ENCODE results near the gene IGFBP1. TPM values are rescaled to one million over a fixed set of nuclear protein-coding genes. Genes with fewer than 3 reads are reported as not detected.
A peak's percentile ranks its signal among the peaks of the same experiment; 100 is the strongest.

IGFBP1 gene
- total and polyA plus RNA-seq, 9 of the 15 experiments (the other 6 are each of a cell fraction or from before 2014, with no cell fraction given) = not detected

GRCh38 chr7:45917658-45918057, 29.4 kb downstream of the IGFBP1 start (continued):
- TF ChIP-seq RAD21 (CRISPR knock-in tag; conservative IDR thresholded peaks at IDR 0.05 in 1 of 2, IDR thresholded peaks at IDR 0.05 in 1 of 2) = peak; percentile 72 to 73
- no peak for TF ChIP-seq POLR2AphosphoS5 (IDR thresholded peaks at IDR 0.05; ENCODE audit: control insufficient read depth, insufficient read depth, low read depth, low read length)
- no peak for TF ChIP-seq BRCA1 (IDR thresholded peaks at IDR 0.05)
- no peak for TF ChIP-seq BRCA1 (CRISPR knock-in tag; IDR thresholded peaks at IDR 0.05)
- TF ChIP-seq SMC3 (conservative IDR thresholded peaks at IDR 0.05; ENCODE audit: insufficient read depth, low read depth, low read length) = peak; percentile 81
- TF ChIP-seq DEAF1 (CRISPR knock-in tag; IDR thresholded peaks at IDR 0.05) = 0 out of 2 replicates have a peak, but pooled peaks have one; percentile 32
- no peak for TF ChIP-seq ZNF354B (CRISPR knock-in tag; IDR thresholded peaks at IDR 0.05)

- intact Hi-C loops (cut with micrococcal nuclease) = loop anchor here (1.0 kb wide), 1 partner anchor 1262 kb away; no protein-coding TSS in a partner anchor
- Histone ChIP-seq H3K36me3 (ENCODE audit: control insufficient read depth, insufficient read depth, low read length) (no peaks in the 10 kb centered on the region), H3K9me1 (ENCODE audit: control insufficient read depth, insufficient read depth, low read length) (no peaks in the 10 kb centered on the region), H3K4me1 (replicated peaks in 1 of 2; ENCODE audit: control insufficient read depth in 2 of 2, insufficient read depth in 2 of 2, low read length in 2 of 2) (no peaks in the 10 kb centered on the region), H3K9ac (ENCODE audit: insufficient read depth in 1 of 2, low read depth in 2 of 2, low read length in 2 of 2) (no peak overlapping the region), H3K27ac (ENCODE audit: extremely low read depth, low read depth, low read length) (no peak overlapping the region), H3K4me2 (ENCODE audit: insufficient read depth, low read length) (no peak overlapping the region), H4K20me1 (replicated peaks; ENCODE audit: control insufficient read depth, insufficient read depth, low read length) (no peaks in the 10 kb centered on the region), H3K9me3 (replicated peaks; ENCODE audit: control insufficient read depth, insufficient read depth, low read depth, low read length) (no peaks in the 10 kb centered on the region), H3K27me3 (ENCODE audit: control insufficient read depth in 2 of 2, insufficient read depth in 2 of 2, low read length in 2 of 2) (peaks cover 0 to 4% of the 10 kb centered on the region in 2 experiments; a peak in 2 of 5 replicates), H3K4me3 (no peak overlapping the region), H3K79me2 (ENCODE audit: control insufficient read depth, insufficient read depth, low read length) (no peaks in the 10 kb centered on the region), H2AFZ (ENCODE audit: low read depth, low read length) (no peak overlapping the region)
- ChIA-PET POLR2A (interaction anchor here (1.2 kb wide), 1 partner anchor 55 kb away, joined by 3 read pairs; no protein-coding TSS in a partner anchor), CTCF (ENCODE audit: low intra/inter-chr PET ratio) (interaction anchor here (1.9 kb wide), 1 partner anchor 1262 kb away, joined by 5 read pairs; no protein-coding TSS in a partner anchor)
- DNase-seq (ENCODE audit: extremely low read depth in 1 of 4, low spot score in 3 of 4) (no peak), ATAC-seq (no peak), FAIRE-seq (no peak)
- BruUV-seq (replicated peaks) = no TSS peak
- in situ Hi-C loops (cut with MboI) = no loop called here
- 0% methylated on average over 2 of the region's 2 CpGs for WGBS (ENCODE audit: insufficient coverage, low coverage, missing lambda C conversion rate)
- TF ChIP-seq E2F6 (IDR thresholded peaks at IDR 0.05; ENCODE audit: borderline replicate concordance in 1 of 2, extremely low read depth in 1 of 2, insufficient read depth in 1 of 2, insufficient read length in 1 of 2, low read depth in 1 of 2, low read length in 1 of 2, poor library complexity in 1 of 2, severe bottlenecking in 1 of 2) (no peak), RERE (CRISPR knock-in tag; IDR thresholded peaks at IDR 0.05; ENCODE audit: borderline replicate concordance) (no peak), CEBPB (tag; IDR thresholded peaks at IDR 0.05) (no peak), ZBTB17 (CRISPR knock-in tag; IDR thresholded peaks at IDR 0.05) (no peak), MYBL2 (IDR thresholded peaks at IDR 0.05; ENCODE audit: low read depth) (no peak), MYBL2 (CRISPR knock-in tag; IDR thresholded peaks at IDR 0.05; ENCODE audit: borderline replicate concordance) (no peak)
Measured at GRCh38 chr7:45918556-45918955, 30.3 kb downstream of the IGFBP1 start.

Data from K562 (cell line).